ENCODE results near the gene CCDC192.

Gene CCDC192

DNA sequence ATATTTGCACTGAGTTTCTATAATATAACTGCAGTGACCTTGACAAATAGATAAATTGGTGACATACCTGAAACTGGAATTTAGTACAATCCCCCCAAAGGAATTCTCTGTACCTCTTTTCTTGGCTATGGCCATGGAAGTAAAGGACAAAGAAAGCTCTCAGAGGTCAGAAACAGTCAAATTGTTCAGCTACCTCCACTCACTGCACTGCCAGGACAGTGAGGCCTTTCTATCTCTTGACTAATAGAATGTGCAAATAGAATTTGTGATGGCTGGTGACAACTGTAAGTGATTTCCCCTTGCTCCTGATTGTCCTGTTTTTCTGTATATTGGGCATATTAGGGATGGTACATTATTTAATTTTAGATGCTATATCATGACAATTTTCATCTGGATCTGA is 67.1 kb downstream of the CCDC192 start:
- Histone ChIP-seq H3K27ac (ENCODE audit: extremely low read depth, low read depth, low read length) (no peak overlapping the region), H3K4me3 (ENCODE audit: low read depth, low read length) (no peak overlapping the region), H3K36me3 (ENCODE audit: control insufficient read depth in 2 of 2, insufficient read depth in 1 of 2, low read length in 2 of 2) (no peaks in the 10 kb centered on the region), H3K4me1 (ENCODE audit: control insufficient read depth, insufficient read depth, low read length) (no peaks in the 10 kb centered on the region), H3K9me3 (ENCODE audit: control insufficient read depth, insufficient read depth, low read depth, low read length) (no peaks in the 10 kb centered on the region)
- ChIA-PET POLR2A (no interaction called here), CTCF (no interaction called here)
- TF ChIP-seq ZNF785 (tag by site-specific recombination; IDR thresholded peaks at IDR 0.05) (no peak), ZBTB1 (tag by site-specific recombination; IDR thresholded peaks at IDR 0.05) (no peak), ZNF335 (tag by site-specific recombination; conservative IDR thresholded peaks at IDR 0.05) (no peak), ZNF658 (tag by site-specific recombination; IDR thresholded peaks at IDR 0.05) (no peak), ZNF701 (tag by site-specific recombination; IDR thresholded peaks at IDR 0.05) (no peak), ZNF248 (tag by site-specific recombination; IDR thresholded peaks at IDR 0.05) (no peak), ZNF544 (tag by site-specific recombination; IDR thresholded peaks at IDR 0.05) (no peak), ZNF140 (tag by site-specific recombination; IDR thresholded peaks at IDR 0.05) (no peak), ZNF791 (tag by site-specific recombination; IDR thresholded peaks at IDR 0.05) (no peak)

DNA sequence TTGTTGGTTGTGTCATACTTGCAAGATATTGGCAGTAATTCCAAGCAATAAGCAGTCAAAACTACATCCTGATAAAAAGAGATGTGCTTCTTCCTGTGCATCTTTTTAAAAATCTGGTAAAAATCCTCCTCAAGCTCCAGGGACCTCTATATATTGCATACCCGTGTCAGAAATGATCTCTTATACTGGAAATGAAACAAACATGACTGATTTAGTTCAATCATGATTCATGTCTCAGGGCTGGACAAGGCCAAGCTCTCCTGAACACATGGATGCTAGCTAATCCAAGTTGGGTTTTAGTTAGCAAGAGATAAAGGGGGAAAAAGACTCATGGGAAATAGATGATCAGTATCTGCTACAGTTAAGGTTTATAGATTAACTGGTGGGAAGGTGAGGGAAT is 69.3 kb downstream of the CCDC192 start:
- ChIA-PET POLR2A (no interaction called here), CTCF (interaction anchor here (1.2 kb wide), 1 partner anchor 439 kb away, joined by 5 read pairs; no protein-coding TSS in a partner anchor)
- no peak for TF ChIP-seq EGR2 (tag by site-specific recombination; IDR thresholded peaks at IDR 0.05; ENCODE audit: low read depth)
- TF ChIP-seq, protein P1, sequence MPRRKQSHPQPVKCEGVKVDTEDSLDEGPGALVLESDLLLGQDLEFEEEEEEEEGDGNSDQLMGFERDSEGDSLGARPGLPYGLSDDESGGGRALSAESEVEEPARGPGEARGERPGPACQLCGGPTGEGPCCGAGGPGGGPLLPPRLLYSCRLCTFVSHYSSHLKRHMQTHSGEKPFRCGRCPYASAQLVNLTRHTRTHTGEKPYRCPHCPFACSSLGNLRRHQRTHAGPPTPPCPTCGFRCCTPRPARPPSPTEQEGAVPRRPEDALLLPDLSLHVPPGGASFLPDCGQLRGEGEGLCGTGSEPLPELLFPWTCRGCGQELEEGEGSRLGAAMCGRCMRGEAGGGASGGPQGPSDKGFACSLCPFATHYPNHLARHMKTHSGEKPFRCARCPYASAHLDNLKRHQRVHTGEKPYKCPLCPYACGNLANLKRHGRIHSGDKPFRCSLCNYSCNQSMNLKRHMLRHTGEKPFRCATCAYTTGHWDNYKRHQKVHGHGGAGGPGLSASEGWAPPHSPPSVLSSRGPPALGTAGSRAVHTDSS (tag by site-specific recombination; IDR thresholded peaks at IDR 0.05): no peak
- TF ChIP-seq BCL11A (tag by site-specific recombination; IDR thresholded peaks at IDR 0.05; ENCODE audit: low read depth): no peak
- TF ChIP-seq ZNF292 (tag by site-specific recombination; IDR thresholded peaks at IDR 0.05; ENCODE audit: borderline replicate concordance, low read depth): no peak
- no peak for TF ChIP-seq ZBTB1 (tag by site-specific recombination; IDR thresholded peaks at IDR 0.05)
- TF ChIP-seq, protein P2, sequence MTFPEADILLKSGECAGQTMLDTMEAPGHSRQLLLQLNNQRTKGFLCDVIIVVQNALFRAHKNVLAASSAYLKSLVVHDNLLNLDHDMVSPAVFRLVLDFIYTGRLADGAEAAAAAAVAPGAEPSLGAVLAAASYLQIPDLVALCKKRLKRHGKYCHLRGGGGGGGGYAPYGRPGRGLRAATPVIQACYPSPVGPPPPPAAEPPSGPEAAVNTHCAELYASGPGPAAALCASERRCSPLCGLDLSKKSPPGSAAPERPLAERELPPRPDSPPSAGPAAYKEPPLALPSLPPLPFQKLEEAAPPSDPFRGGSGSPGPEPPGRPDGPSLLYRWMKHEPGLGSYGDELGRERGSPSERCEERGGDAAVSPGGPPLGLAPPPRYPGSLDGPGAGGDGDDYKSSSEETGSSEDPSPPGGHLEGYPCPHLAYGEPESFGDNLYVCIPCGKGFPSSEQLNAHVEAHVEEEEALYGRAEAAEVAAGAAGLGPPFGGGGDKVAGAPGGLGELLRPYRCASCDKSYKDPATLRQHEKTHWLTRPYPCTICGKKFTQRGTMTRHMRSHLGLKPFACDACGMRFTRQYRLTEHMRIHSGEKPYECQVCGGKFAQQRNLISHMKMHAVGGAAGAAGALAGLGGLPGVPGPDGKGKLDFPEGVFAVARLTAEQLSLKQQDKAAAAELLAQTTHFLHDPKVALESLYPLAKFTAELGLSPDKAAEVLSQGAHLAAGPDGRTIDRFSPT (tag by site-specific recombination; IDR thresholded peaks at IDR 0.05): no peak
- no peak overlapping the region for H3K4me3 ChIP-seq (ENCODE audit: low read depth, low read length)
- no peaks in the 10 kb centered on the region for H3K9me3 ChIP-seq (ENCODE audit: control insufficient read depth, insufficient read depth, low read depth, low read length)
- no peaks in the 10 kb centered on the region for H3K36me3 ChIP-seq (ENCODE audit: control insufficient read depth in 2 of 2, insufficient read depth in 1 of 2, low read length in 2 of 2)
- H3K4me1 ChIP-seq (ENCODE audit: control insufficient read depth, insufficient read depth, low read length): no peaks in the 10 kb centered on the region
- H3K27ac ChIP-seq (ENCODE audit: extremely low read depth, low read depth, low read length): no peak overlapping the region

DNA sequence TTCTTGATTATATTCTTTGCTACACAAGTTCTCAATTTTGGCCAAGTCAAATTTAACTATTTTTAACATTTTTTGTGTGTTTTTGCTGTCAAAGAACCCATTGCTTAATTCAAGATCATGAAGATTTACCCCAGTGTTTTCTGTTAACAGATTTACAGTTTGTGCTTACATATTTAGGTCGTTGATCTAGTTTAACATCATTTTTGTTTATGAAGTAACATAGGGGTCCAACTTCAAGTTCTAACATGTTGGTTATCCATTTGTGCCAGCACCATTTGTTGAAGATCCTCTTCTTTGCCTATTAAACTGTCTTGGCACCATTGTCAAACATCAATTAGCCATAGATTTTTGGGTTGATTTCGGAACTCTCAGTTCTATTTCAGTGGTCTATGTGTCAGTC is 71.0 kb downstream of the CCDC192 start:
- Histone ChIP-seq H3K4me1 (ENCODE audit: control insufficient read depth, insufficient read depth, low read length) (no peaks in the 10 kb centered on the region), H3K36me3 (ENCODE audit: control insufficient read depth in 2 of 2, insufficient read depth in 1 of 2, low read length in 2 of 2) (no peaks in the 10 kb centered on the region), H3K27ac (ENCODE audit: extremely low read depth, low read depth, low read length) (no peak overlapping the region), H3K4me3 (ENCODE audit: low read depth, low read length) (no peak overlapping the region), H3K9me3 (ENCODE audit: control insufficient read depth, insufficient read depth, low read depth, low read length) (no peaks in the 10 kb centered on the region)
- POLR2A ChIA-PET: no interaction called here
- CTCF ChIA-PET: interaction anchor here (0.7 kb wide), 1 partner anchor 434 kb away, joined by 3 read pairs; no protein-coding TSS in a partner anchor
- TF ChIP-seq ZNF521 (tag by site-specific recombination; IDR thresholded peaks at IDR 0.05): no peak

DNA sequence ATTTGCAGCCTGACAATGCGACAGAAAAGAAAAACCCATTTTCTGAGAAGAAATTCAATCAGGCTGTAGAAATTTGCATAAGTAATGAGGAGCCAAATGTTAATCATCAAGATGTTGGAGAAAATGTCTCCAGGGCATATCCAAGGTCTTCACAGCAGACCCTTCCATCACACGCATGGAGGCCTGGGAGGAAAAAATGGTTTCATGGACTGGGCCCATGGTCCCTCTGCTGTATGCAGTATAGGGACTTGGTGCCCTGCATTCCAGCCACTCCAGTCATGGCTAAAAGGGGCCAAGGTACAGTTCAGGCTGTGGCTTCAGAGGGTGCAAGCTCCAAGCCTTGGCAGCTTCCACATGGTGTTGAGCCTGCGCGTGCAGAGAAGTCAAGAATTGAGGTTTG is 73.3 kb downstream of the CCDC192 start:
- TF ChIP-seq OSR2 (tag by site-specific recombination; IDR thresholded peaks at IDR 0.05): no peak
- no peak for TF ChIP-seq ZNF792 (tag by site-specific recombination; IDR thresholded peaks at IDR 0.05)
- peak; percentile 91 for TF ChIP-seq ZNF585B (tag by site-specific recombination; IDR thresholded peaks at IDR 0.05)
- no peak for TF ChIP-seq ZNF571 (tag by site-specific recombination; IDR thresholded peaks at IDR 0.05)
- no peak for TF ChIP-seq ZNF785 (tag by site-specific recombination; IDR thresholded peaks at IDR 0.05)
- POLR2A ChIA-PET: no interaction called here
- Histone ChIP-seq H3K36me3 (ENCODE audit: control insufficient read depth in 2 of 2, insufficient read depth in 1 of 2, low read length in 2 of 2) (no peaks in the 10 kb centered on the region), H3K9me3 (ENCODE audit: control insufficient read depth, insufficient read depth, low read depth, low read length) (no peaks in the 10 kb centered on the region), H3K4me3 (ENCODE audit: low read depth, low read length) (no peak overlapping the region), H3K4me1 (ENCODE audit: control insufficient read depth, insufficient read depth, low read length) (no peaks in the 10 kb centered on the region), H3K27ac (ENCODE audit: extremely low read depth, low read depth, low read length) (no peak overlapping the region)
- CTCF ChIA-PET: interaction anchor here (0.8 kb wide), 1 partner anchor 101 kb away, joined by 5 read pairs; no protein-coding TSS in a partner anchor
